ENCODE measurements around the gene FOXP1.

Gene FOXP1

DNA sequence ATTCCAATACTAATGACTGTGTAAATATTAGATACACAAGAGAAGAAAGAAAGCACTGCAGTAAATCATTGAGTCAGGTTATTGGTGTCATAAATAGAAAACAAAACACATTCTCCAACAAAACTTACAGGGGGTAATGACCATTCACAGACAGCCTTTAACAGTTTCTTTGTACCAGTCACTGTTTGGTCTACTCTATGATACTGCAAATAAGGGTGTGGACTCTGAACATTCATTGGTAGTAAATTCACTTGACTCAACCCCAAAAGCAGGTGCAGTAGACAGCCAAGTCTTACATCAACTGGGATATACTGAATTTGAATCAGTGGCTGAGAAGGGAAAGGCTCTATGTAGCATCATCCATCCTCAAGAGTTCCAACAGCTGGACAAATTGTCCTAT is 463.5 kb downstream of the FOXP1 start:
- in situ Hi-C loops (cut with MboI; ENCODE audit: low sequenced_read_pairs), result no loop called here

DNA sequence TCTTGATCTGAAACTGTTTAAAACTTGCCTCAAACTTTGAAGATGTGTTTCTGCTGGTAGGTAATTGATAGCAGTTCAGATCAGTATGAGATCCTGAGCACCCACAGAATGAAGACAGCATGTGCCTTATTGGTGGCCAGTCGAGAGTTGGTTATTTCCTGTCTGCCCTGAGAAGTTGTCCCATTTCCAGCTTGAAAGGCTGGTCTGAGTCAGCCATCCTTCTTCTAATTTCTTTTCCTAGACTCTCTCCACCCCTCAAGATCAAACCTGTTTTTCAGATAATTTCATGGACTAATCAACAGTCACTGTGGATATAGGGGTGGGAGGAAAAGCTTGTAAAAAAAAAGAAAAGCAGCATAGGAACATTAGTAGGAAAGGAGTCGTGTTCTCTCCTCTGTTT is 464.4 kb downstream of the FOXP1 start:
- in situ Hi-C loops (cut with MboI; ENCODE audit: low sequenced_read_pairs), result no loop called here

DNA sequence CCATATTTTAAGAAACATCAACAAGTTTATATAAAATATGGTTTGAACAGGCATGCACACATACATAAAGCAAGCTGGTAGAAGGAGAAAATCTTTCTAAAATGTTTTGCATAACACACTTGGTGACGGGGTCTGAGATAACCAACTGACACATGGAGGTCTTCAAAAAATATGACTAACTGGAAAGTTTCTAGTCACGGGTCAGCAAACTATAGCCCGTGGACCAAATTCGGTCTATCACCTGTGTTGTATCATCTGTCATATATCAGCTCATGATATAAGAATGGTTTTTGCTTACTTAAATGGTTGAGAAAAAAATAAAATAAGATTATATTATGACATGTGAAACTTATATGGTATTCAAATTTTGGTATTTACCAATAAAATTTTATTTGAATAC is 465.1 kb downstream of the FOXP1 start:
- in situ Hi-C loops (cut with MboI; ENCODE audit: low sequenced_read_pairs), result no loop called here

DNA sequence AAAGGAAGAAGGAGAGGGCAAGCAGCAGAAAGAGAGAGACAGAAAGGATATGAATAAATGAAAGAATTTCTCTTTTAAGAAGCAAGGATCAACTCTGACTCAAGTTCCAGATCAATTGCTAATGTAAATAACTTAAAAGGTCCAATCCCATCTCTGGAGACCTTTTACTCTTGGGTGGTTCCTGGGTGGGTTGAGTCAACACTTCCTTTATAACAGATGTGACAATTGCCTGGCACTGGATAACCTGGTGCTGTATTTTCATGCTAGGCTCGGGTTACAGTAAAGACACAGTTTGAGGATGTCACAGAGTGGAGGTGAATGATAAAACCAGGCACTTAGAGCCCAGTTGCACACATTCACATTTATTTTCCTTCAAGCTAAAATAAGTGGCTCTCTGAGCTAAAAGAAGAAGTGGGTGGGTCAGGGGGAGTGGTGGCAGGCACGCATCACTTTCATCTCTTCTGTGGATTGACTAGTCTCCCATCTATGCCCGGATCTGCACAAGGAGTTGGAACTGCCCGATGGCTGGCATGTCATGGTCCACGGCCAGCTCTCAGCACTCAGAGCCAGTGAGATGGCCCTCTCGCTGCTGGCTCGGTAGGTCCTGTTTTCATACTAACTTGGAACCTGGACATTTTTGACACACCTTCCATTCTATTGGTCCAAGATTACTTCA is 465.8 kb downstream of the FOXP1 start:
- in situ Hi-C loops (cut with MboI; ENCODE audit: low sequenced_read_pairs), result no loop called here

DNA sequence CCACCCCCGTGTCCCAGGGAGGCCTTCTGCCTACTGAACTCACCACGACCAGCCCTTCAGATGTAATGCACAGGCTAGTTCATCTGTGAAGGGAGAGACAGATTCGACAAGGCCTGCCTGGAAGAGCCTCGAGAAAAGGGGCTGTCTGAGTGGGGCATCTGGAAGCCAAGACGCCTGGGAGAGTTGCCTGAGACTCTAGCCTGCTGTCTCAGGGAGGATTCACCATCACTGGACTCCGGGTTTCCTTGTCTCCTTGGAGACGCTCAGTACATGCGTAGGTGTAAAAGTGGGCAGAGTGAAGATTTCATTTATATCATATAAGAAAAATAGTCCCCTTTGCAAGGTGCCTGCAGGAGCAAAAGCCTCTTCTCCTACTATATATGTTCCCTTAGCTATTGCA is 468.9 kb downstream of the FOXP1 start:
- in situ Hi-C loops (cut with MboI; ENCODE audit: low sequenced_read_pairs), result no loop called here

DNA sequence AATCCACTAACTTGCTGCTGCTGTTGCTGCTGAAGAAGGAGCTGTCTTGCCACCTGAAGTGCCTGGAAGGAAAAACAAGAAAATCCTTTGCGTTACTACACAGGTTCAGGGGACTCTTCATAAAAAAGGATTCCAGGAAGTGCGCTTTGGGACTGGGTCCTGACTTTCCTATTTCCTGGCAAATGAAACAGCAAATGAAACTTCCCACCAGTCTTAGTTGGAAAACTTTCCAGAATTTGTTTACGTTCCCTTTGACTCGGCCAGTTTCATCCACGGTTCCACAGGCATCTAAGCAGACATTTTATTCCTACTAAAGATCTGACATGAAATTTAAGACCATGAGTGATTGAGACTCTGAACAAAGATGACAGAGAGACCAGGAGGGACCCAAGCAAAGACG is 471.0 kb downstream of the FOXP1 start:
- in situ Hi-C loops (cut with MboI; ENCODE audit: low sequenced_read_pairs), result no loop called here

DNA sequence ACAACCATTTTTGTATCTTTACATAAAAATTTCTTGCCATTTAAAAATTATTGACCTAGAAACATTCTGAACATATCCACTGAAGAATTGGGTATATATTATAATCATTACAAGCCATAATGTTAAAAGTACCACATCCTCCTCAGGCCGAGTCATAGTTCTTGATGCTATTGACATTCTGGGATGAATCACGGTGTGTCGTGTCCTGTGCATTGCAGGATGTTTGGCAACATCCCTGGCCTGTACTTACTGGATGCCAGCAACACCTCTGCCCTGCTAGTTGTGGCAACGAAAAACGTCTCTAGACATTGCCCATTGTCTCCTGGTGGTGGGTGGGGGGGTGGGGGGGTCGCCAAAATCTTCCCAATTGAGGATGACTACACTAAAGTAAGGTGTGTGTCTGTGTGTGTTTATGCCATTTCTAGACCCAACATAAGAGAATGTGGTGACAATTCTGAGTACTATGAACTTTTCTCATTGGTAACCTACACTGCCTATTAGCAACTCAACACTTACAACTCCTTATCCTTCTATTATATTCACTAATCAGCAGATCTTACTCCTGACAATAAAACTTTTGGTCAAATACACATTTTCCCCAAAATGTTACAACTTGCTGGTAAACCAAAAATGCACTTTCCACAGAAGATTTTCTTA is 471.6 kb downstream of the FOXP1 start:
- in situ Hi-C loops (cut with MboI; ENCODE audit: low sequenced_read_pairs), result no loop called here

DNA sequence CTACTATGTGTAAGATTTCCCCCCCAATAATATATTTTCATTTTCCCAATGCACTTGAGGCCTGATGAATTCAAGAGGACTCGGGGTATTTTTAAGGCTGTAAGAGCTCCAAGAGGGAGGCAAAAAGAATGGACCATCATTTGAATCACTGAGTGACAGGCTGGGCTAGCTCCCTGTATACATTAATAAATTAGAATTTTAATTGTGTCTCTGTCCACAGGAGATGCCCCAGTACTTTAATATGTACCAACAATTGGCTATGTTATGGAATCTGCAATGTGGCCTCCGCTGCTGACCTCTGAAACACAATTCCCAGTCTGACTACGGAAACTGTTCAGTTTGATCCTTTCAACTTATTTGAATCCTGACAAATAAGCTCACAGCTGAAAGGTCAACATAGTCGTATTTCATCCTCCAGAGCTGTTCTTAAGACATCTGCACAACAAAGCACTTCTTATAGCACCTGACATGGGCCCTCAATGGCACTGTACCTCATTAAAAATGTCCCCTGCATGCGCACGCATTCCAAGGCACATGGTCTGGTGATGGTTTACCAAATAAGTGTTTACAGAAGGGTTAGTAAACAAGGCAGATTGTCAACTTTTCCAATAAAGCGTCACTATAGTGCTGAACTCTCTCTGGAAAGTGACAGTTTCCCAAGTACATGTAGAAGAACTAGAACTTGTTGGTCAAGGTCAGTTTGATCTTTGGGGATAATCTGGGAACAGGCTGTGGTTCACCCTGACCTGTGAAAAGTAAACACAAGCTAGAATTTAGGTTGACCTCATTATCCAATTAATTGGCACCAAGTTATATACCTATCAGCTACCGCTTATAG is 472.9 kb downstream of the FOXP1 start:
- in situ Hi-C loops (cut with MboI; ENCODE audit: low sequenced_read_pairs), result no loop called here

DNA sequence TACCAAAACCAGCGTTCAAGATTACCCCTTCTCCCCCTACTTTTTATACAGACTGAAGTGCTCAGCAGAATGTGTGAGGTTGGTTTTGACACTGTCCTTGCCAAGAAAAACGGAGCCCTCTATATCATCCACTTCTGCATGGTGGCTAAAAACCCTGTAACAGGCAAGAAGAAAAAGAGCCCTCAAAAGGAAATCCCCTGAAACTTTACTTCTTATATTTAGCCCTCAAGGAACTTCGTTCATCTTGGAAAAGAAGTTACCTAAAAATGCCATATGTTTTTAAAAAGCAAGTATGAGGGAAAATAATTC is 473.6 kb downstream of the FOXP1 start:
- in situ Hi-C loops (cut with MboI; ENCODE audit: low sequenced_read_pairs), result no loop called here

DNA sequence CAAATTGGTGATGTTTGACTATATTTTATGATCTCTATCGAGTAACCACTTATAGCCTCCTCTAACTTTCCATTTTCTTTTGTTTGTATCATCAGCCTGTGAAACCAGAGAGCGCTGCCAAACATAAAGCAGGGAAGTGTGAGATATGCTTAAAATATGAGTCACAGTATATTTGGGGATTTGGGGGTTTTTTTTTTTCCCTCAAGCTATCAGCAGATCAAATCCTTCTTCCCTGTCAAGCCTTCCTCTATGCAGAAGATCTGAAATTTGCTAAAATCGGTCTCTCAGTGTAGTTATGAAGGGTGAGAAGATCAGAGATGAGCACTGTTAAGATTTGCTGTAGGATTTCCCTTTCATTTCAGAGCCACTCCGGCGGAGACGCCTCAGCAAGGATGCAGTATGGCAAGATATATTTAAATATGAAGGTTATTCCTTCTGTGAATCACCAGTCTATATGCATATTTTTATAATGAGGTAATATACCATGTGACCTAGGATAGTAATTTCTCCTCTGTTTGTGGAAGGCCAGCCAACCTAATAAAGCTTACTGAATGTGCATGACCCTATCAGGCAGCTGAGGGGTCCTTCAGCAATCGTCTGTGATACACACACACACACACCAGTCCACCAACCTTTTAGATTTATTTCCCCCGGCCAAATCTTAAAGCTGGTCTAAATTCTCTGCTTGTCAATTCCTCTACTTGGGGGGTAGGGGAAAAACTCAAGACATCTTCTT is 474.1 kb downstream of the FOXP1 start:
- in situ Hi-C loops (cut with MboI; ENCODE audit: low sequenced_read_pairs), result no loop called here

DNA sequence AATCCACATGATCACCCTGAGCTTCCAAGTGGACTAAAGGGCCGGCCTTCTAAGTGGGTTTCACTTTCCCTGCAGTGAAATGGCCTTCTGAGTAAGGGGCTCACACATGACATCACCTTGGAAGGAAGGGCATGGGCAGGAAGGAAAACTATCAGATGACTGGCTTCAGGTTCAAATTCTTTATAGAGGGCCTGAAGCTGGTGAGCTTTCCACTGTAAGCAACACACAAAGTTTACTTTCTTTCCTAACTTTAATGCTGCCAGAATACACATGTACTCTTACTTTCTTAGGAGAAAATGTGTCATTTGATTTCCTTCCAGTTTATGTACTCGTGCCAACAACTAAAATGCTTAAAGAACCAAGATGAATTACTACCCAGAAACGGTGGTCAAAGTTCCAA is 475.6 kb downstream of the FOXP1 start:
- in situ Hi-C loops (cut with MboI; ENCODE audit: low sequenced_read_pairs), result no loop called here

DNA sequence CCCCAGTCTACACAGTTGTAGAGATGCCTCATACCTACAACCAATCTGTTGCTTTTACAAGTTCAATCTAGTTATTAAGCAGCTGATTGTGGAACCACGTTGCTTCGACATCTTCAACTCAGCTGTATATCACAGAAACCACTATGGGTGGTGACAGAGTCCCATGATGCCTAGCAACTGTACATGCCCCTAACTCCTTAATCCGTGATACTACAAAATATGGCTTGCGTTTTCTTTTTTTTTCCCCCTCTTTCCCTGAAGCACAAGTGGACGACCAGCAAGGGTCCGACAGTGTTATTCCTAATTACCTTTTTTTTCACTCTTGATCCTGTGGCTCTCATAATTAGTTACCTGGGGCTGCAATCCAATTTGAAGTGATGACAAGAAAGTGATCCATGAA is 478.6 kb downstream of the FOXP1 start:
- in situ Hi-C loops (cut with MboI; ENCODE audit: low sequenced_read_pairs), result no loop called here

DNA sequence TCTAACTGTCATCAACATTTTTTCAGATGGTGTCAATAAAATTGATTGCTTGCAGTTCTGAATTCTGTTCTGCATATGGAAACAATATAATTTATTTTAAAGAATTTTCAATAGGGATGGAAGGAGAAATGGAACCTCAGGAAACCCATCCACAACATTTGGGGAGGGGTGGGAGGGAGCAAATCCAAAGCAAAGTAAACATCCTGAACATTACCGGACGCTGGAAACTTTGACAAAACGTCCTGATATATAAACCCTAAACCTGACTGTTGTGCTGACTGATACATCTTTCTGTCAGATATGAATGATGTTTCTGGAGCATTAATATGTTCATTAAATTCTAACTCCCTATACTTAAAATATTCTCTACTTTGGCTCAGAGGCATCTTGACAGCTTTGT is 479.0 kb downstream of the FOXP1 start:
- in situ Hi-C loops (cut with MboI; ENCODE audit: low sequenced_read_pairs), result no loop called here

DNA sequence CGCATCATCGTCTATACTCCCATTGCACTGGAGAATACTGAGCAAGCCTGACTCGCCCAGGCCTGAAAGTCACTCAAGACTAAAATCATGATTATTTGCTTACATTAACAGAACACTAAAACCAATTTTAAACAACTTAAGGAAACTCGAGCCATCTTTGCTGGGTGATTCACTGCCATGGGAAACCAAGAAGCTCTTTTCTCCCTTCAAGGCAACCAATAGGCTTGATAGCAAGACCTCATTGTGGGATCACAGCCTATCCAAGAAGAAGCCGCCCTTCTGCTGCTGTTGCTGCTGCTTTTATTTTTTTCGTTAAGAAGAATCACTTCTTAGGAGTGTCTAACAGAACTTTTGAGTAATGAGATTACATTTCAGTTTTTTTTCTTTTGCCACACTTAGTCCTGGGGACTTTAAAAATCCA is 479.4 kb downstream of the FOXP1 start:
- in situ Hi-C loops (cut with MboI; ENCODE audit: low sequenced_read_pairs), result no loop called here

DNA sequence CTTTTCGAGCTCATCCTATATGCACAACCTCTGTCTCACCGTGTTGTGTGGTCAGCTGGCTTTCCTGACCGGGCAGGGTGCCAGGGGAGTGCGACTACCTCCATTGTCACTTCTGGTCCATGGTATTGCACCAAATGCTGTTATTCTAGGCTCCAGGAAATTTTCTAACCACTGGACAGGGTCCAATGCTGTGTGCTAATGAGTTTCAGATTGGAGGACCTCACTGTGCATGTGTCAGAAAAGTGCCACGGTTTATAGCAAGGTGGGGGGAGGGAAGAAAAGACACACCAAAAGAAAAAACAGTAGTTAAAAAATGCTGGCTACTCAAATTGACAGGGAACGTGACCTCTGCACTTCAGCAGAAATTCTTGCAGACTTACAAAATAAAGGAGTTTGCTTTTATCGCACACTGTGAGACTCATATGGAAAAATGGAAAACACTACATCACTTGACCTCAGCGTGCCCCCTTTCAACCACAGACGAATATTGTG is 480.1 kb downstream of the FOXP1 start:
- in situ Hi-C loops (cut with MboI; ENCODE audit: low sequenced_read_pairs), result no loop called here

DNA sequence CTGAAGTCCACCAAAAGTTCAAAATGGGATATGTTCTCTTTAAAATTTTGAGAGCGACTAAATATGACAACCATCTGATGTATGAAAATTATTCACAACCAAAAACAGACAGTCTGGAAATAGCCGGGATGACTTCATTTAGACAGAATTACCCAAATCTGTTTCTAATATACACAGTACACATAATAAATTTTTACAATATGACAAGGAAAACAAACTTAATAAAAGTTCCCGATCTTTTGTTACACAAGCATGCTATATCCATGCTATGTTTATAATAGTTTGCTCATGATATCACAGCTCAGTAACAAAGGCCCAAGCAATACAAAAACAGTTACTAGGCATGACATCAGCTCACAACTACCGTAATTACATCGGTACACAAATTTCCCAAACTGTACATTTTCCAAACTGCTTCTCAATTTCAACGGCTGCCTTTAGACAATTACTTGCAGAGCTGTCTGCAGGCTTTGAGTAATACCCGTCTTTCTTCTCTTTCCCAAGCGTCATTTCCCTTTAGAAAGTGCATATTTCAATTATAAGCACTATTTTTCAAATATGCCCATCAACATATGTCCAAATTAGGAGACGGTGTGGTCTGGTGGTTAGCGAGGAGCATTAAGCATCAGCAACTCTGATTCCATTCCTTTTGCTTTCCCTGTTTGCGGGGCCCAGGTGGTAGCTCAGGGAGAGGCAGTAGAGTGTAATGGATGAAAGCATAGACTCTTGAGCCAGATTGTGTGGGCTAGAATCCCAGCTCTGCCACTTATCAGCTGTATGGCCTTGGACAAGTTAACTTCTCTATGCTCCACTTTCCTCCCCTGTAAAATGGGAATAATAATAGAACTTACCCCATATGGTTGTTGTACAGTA is 481.2 kb downstream of the FOXP1 start:
- in situ Hi-C loops (cut with MboI; ENCODE audit: low sequenced_read_pairs), result no loop called here

DNA sequence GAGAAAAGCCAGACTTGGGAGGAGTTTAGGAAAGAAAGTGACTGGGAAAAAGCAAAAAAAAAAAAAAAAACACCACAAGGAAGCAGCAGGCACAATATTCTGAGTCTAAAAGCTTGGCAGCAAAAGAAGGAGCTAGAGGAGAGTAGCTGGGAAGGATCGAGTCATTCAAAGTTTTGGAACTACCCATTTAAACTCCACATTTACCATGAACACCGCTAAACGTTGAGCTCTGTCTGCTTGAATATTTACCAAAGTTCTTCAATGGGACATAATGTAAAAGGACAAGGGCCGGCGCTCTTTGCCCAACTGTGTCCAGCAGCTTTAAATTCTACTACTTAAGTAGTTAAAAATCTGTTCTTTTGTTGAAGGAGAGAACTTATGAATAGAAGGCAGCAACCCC is 481.9 kb downstream of the FOXP1 start:
- in situ Hi-C loops (cut with MboI; ENCODE audit: low sequenced_read_pairs), result no loop called here

DNA sequence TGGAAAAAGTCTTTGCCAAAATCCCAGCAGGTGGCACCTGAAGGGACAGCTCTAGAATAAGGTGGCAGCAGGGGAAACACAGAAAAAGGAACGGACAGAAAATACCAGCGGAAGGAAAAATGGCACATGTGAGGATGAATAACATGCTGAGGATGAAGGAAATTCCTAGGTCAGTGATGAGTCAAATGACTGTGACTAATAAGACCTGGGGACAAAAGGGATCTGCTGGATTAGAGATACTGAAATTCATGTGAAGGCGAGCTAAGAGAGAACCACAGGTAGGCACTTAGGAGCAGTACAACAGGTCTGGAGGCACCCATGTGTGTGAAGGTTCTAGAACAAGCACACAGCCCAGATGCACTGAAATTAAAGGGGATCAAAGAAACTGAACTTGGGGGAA is 482.5 kb downstream of the FOXP1 start:
- in situ Hi-C loops (cut with MboI; ENCODE audit: low sequenced_read_pairs), result no loop called here

DNA sequence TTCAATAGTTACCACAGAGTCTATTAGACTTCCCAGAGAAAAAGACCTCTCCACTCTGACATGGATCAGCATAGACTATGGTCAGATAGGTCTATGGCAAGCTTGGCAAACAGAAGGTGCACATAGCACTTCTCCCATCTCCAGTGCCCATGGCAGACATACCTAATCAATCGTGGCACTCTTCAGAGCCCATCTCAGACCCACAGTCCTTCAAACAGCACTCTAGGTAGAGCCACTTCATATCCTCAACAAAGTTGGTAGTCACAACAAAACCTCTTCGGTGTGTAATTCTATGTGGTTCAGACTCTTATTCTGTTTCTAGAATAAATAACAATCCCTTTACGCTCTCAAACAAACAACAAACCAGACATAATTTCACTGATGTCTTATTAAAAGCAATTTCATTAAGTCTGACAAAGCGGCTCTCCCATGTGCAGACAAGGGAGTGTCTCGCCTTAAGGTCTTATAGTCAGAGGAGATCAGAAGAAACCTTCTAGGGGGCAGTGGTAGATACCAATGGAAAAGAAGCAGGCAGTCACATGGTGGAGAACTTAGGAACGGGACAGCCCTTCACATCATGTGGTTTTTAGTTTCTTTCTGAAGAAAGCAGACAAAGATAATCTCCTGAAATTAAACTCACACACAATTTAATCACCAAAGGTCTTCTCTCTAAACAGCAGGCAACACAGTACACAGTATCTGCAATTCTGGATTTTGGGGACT is 483.4 kb downstream of the FOXP1 start:
- in situ Hi-C loops (cut with MboI; ENCODE audit: low sequenced_read_pairs), result no loop called here

DNA sequence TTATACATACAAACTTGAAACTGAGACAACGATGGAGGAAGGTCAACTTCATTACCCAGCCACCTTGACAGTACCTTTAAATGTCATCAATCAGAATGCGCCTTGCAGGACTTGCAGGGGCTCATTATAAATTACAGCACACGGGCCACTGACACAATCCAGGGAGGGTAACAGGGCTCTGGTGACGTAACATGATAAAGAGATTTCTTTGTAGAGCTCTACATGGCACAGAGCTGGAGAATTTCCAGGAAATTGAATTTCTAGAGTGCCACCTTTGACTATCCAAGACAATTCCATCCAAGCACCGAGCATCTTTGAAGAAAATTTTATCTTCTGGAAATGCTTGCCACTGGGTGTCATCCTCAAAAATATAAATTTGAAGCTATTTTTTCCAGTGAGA is 486.0 kb downstream of the FOXP1 start:
- in situ Hi-C loops (cut with MboI; ENCODE audit: low sequenced_read_pairs), result no loop called here
